GM18870 (cell line): ENCODE data around the gene RRAGC.
"Not testable (repeated sequence)": the region's sequence is repeated elsewhere in the genome, so short reads cannot be mapped to it uniquely, and the experiment has no call there.

Experiments used
- ATAC-seq: cut with Tn5 transposase; IDR thresholded peaks from one replicate; pipeline ENCODE4 v1.9.1; 2021; ENCODE audit warnings: moderate library complexity; ENCODE audit not compliant: unreplicated experiment

The RRAGC gene

DNA sequence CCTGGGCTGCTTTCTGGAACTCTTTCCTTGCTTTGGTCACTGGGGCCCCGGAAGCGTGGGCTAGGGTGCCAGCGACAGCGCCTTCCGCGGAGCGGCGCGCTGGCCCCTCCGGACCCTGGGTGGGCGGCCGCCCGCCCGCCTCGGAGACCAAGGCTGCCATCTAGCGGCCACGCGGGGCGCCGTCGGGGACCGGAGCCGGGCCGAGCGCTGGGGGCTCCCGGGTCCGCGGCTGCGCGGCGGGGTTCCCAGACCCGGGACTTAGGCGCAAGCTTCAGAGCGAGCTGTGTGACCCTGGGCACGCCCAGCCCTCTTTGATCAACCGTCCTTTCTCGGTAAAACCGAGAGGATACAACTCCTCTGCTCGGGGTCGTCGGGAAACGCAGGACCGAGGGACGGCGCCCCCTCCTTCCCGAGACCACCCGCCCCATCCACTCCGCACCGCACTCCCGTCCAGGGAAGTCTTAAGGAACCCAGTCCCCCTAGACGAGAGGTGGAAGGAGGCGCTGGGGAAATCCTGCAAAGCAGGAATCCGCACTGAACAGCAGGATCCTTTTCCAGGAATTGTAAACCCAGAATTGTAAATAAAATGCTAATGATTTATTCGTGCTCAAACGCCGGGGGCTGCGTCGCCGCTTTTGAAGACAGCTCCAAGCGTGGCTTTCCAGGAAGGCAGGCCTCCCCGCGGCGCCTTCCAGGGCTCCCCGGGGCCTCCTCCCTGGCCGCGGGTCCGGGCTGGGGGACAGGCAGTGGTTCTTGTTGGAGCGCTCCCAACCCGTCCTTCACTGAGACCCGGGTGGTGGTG is 41.2 kb downstream of the RRAGC start:
- ATAC-seq: no peak

GRCh38 chr1:38817267-38818174 is 42.1 kb downstream of the RRAGC start:
- no peak for ATAC-seq

DNA sequence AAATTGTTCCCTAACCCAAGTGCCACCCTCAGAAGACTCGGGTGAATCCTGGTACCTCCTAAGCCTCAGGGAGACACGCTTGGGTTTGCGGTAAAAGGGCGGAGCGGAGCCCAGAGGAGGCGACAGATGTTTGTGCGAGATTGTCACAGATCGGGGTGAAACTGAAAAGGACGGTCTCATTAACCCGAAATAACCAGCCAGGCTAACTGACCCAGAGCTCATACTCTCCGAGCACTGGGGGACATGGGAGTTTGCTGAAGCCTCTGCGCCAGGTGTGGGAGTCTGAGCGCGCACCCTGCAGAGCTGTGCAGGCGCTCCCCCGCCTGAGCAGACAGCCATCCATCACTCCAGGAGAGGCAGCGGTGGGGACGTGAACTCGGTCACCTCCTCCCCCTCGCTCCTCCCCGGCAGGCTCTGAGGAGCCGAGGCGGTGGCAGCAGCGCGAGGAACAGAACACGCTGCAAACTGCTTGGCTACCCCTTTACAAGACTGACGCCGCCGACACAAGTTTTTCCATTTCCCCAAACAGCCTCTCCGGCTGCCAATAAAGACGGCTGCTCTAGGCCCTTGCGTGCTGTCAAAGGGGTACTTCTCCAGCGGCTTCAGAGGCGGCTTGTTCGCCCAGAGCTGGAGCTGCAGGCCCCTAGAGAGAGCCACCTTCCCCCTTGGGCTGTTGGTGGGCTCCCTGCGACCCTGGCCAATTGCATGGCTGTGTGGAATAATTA is 43.5 kb downstream of the RRAGC start:
- ATAC-seq: peak; percentile 89

- ATAC-seq: no peak
These were observed 44.5 kb downstream of the RRAGC start for GRCh38 chr1:38814984-38815464.

DNA sequence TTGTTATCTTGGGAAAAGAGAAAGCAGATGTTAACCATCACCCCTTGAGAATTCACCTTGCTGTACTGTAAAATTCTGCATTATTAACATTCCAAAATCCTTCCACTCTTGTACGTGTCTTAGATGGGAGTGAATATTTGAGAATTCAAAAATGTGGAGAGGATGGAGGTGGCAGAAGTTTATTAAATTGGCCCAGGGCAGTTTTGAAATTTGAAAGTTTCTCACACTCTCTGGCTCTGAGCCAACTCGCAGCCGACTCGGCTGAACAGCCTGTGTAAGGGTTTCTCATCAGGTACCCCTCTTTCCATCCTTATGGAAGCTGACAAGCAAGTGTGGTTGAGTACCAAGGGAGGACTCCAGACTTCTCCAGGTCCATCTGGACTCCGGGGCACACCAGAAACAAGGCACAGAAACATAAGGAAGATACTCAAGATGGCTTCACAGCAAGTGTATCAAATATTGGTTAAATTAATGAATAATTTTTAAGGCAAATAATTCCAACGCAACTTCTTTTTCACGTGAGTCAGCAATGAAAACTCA is 45.1 kb downstream of the RRAGC start:
- ATAC-seq: no peak

DNA sequence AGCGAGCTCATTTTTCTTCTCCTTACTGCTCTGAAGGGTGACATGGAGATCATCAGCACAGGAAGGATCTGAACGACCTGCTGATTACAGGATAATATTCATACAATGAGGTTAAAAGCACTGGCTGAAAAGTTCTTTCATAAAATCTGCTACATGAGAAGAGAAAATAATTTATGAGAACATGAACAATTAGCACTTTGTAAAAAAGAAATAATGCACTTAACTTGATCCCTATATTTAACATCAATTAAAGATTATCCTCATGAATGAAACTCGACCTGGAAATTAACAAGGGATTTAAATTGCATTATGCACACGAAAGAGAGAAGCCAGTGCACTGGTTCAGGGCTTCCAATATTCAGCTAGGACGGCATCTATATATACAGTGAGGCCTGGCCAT is 46.6 kb downstream of the RRAGC start:
- ATAC-seq: no peak

- ATAC-seq: not testable (repeated sequence)
These were observed 48.1 kb downstream of the RRAGC start for GRCh38 chr1:38811466-38811865.

DNA sequence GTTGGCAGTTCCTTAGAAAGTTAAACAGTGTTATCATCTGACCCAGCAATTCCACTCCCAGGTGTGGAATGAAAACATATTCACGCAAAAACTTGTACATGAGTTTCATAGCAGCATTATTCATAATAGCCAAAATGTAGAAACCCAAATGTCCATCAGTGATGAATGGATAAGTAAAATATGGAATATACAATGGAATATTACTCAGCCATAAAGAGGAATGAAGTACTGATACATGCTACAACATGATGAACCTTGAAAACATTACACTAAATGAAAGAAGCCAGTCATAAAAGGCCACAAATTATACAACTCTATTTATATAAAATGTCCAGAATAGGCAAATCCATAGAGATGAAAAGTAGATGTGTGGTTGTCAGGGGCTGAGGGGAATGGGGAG is 53.5 kb downstream of the RRAGC start:
- ATAC-seq: no peak

DNA sequence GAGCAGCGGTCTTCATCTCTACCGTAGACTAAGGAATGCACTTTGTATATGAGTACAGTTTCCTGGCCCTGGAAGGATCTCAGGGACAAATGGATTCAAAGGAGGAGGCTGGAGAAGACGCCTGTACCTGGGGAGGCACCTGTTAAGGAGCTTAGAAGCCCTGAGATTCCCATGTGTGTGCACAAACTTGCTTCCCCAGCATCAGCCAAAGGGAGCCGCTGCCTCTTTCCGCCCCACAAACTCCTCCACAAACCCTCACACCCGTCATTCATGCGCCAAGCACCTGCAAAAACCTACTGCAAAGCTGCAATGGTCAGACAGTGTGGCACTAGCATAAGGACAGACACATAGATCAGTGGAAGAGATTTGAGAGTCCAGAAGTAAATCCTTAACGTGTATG is 54.5 kb downstream of the RRAGC start:
- ATAC-seq: no peak

DNA sequence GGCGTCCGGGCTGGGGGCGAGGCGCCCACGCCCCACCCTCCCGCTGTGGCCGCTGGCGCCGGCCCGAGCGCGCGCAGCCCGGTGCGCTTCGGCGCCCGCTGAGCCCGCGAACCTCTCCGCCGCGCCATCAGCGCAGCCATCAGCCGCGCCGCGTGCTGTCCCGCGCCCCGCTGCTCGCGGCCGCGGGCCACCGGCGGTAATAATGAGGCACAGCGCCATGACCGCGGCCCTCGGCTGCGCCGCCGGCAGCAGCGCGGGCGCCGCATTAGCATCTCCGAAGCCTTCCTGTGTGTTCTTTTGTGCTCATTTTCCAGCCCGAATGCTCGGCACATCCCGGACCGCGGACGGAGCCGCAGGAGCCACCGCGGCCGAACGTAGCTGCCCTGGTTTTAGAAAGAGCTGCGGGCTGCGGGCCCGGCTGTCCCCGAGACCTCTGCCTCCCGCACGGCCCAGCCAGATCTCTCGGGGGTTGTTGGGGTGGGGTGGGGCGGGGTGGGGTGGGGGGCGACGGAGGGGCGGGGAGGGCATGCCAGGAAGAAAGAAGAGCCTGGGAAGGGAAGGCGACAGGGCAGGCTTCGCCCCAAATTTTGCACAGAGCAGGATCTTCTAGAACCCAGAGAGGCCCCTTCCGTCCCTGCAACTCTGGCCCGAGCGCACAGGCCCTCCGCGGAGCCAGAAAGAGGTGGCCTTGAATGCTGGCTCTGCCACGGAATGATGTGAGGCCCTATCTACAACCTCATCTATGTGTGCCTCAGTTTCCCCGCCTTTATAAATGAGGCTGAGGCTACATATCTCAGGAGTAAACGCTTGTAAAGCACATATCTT is 55.3 kb downstream of the RRAGC start:
- ATAC-seq: no peak

DNA sequence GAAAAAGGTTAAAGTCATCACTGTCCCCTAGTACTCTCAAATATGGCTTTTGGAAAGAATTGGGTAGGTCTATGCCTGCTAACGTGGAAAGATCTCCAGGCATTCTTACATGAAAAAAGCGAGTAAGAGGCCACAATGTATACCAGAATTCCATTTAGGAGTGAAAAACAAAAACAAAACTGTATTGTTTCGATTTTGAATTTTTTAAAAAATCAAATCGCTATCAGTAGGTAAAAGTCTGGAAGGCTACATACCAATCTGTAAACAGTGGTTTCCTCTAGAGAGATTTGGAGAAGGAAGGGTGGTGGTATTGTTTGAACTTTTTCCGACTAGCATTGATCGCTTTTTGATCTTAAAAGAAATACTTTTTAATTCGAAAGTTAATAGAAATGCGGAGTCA is 55.9 kb downstream of the RRAGC start:
- no peak for ATAC-seq

DNA sequence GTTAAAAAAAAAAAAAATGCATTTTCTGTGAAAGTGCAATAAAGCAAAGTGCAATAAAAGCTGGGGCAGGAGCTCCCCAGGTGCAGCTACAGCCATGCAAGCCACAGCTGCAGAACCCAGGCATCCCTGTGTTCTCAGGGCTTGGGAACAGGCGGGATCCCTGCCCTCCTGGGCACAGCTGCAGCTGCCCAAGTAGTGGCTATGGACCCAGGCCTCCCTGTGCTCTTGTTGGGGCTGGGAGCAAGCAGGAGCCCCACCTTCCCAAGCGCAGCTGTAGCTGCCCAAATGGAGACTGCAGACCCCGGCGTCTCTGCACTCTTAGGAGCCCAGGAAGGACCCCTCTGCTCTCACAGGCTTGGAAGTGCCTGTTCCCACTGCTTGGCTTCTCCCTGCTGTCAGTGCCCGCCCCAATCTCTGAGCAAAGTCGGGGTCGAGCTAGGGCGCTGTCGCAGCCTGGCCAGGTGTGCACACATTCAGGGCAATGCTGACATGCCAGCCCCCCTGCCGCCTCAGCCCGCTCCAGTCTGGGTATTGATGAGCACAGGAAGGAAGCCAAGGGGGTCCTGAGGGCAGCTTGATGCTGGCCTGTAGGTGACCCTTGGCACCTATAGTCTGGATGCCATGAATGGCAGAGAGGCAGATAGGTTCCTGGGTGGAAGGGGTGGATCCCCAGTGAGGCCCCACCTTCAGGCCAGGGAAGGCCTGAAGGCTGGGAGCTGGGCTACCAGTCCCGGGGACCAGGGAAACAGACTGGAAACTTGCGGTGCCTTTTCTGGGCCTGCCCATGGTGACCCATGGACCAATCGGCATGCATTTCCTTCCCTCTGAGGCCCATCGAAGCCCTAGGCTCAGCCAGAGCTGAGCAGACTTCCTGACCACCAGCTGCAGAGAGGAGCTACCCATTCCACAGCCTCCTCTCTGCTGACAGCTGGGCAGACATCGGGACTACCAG is 58.6 kb downstream of the RRAGC start:
- ATAC-seq: no peak

DNA sequence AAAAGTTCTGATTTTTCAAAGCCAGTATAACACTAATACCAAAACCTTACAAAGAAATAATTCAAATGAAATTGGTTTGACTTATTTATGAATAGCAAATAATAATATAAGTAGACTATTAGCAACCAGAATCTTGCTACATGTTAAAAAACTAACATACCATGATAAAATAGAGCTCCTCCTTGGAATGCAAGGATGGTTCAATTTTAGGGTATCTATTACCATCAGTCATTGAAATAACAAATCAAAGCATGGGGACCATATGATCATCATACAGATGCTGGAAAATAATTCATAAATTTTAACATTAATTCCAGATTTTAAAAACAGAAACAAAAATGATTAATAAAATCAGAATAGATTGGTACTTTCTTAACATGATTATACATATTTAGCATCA is 66.3 kb downstream of the RRAGC start:
- ATAC-seq: no peak

DNA sequence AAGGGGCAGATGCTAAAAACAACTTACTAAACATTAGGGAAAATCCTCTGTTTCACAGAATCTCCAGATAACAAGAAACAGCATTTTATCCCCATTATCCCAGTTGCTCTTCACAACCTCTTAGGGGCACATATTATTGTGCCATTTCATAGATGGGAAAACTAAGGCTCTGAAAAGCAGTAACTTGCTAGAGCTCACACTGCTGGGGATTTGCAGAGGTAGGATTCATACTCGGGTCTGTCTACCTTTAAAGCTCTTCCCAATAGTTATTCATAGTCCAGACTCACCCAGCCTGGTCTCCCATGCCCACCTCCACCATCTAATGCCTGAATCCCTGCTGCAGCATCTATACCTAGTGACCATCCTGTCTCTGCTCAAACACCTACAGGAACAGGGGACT is 67.7 kb downstream of the RRAGC start:
- ATAC-seq: no peak

- ATAC-seq: no peak
These were observed 68.4 kb downstream of the RRAGC start for GRCh38 chr1:38791164-38791515.

DNA sequence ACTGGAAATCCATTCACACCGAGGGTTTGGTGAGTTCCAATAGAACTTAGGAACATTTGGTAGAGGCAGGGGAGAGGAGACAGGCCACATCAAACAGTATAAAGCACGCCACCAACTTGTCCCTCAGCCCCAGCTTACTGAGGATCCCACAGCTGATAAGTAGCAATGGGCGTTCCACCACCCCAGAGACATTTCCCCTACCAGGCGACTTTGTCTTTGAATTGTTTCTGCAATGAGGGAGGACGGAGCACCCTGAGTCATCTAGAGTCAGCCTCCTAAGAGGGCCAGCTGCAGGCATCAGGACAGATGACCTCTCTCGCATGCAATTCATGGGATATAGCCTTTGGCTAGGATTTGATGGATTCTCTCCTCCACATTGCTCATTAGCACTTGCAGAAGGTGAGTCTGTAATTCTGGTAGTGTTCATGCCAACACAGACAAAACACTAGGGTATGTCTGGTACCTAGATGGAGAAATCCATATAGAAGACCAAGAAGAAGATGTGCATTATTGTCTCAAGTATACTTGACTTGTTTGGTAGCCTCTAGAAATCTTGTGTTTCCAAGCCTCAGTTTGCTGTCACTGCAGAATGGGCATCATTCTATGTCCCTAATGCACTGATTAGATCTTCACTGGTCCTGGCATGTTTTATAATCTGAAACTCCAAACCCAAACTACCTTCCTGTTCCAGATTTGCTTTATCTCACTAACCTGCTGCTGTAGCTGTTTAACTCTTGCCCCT is 69.0 kb downstream of the RRAGC start:
- no peak for ATAC-seq

DNA sequence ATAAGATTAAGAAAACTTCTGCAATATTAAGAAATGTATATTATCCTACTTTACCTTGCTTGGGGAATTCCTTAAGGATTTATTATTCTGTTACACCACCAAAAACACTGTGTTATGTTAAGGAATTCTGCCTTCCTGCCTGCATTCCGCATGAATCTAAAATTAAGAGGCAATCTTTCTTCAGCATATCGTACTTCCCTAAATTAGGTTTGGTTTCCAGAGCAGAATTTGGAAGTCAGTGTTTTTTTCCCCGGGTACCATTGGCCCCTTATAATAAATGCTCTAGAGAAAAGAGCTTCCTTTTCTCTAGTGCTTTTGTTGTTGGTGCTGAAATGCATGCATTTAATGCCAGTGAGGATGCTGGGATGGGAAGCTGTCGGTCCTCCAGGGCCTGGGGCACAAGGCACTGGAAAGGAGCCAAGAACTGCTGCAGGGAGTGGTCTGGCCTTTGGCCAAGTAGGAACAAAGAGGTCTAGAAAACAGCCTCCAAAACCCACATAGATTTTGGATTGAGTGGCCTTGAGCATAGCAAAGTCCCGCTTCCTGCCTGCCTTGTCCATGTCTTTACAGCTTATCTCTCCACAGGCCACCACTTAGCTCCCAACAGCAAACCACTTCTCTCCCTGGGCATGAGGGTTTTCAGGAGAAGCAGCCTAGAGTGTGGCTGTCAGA is 69.9 kb downstream of the RRAGC start:
- no peak for ATAC-seq
